C4-2B (cell line): Measurements from ENCODE around the gene RWDD2A.

ENCODE experiments used
- CTCF ChIP-seq: fragments of 450-650 bp; conservative IDR thresholded peaks from 2 replicates; pipeline ENCODE4 v1.5.1; 2017; ENCODE audit warnings: mild to moderate bottlenecking
- ZFX ChIP-seq: fragments of 450-650 bp; IDR thresholded peaks from 2 replicates; pipeline ENCODE4 v1.6.1; 2017

DNA sequence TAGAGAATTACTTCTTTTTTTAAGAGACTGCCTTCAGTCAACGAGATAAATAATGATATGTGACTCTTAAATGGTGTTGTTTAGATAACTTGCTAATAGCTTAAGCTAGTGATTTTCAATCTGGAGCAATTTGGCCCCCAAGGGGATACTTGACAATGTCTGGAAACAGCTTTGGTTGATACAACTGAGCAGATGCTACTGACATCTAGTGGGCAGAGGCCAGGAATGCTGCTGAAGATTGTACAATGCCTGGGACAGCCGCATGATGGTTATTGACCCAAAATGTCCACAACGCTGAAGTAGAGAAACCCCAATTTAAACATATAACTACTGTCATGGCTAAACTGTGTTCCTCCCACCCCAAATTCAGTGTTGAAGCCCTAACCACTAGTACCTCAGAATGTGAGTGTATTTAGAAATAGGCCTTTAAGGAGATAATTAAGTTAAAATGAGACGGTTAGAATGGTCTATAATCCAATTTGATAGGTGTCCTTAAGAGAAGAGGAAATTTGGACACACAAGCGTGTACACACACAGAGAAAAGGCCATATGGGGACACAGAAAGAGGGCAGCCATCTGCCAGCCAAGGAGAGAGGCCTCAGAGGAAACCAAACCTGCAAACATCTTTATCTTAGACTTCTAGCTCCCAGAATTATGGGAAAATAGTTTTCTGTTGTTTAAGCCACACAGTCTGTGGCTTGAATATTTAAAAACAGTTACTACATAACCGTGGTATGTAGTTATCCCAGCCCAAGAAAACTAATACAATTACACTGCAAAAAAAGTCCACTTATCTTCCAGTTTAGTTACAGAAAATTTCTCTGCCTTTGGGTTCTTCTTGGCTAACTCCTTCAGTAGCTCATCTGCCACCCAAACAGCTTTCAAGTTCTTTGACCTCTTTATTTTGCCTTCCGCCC is 22.2 kb downstream of the RWDD2A start:
- TF ChIP-seq CTCF (peak; percentile 88), ZFX (no peak)
